Right lobe of liver (tissue), 6 donors: ENCODE results near the gene MRPL45. TPM values are rescaled to one million over a fixed set of nuclear protein-coding genes. Genes with fewer than 3 reads are reported as not detected.

Experiments
- ATAC-seq, 4 donors: fragments of 200-7000 bp; cut with Tn5 transposase; one replicate each; pipeline ENCODE4 v1.9.1; 2020; ENCODE audit warnings: mild to moderate bottlenecking in 4 of 4, moderate library complexity in 4 of 4
- DNase-seq, 3 donors: peaks; one replicate each; pipeline ENCODE4 v3.0.0-alpha.2; 2020
- H3K27ac ChIP-seq, 3 donors: fragments of 200-600 bp; one replicate each; pipeline ENCODE4 v1.8.0; 2022
- H3K27me3 ChIP-seq, 2 donors: fragments of 200-600 bp; one replicate each; pipeline ENCODE4 v1.8.0; 2022
- H3K36me3 ChIP-seq, 4 donors: fragments of 200-600 bp; sonication (generic) in 1 of 4; one replicate each; pipeline versions ENCODE4 v1.5.1 to v1.8.0; 2017 to 2022; ENCODE audit warnings: control low read depth in 1 of 4
- H3K4me1 ChIP-seq, 4 donors: fragments of 200-600 bp; sonication (generic) in 1 of 4; one replicate each; pipeline versions ENCODE4 v1.5.1 to v1.8.0; 2017 to 2022; ENCODE audit warnings: control low read depth in 1 of 4
- H3K4me3 ChIP-seq, 3 donors: fragments of 200-600 bp; one replicate each; pipeline ENCODE4 v1.8.0; 2022
- H3K9me3 ChIP-seq, 4 donors: fragments of 200-600 bp; sonication (generic) in 1 of 4; one replicate each; pipeline versions ENCODE4 v1.5.1 to v1.8.0; 2017 to 2022; ENCODE audit warnings: control low read depth in 1 of 4
- CTCF ChIP-seq, 4 donors: fragments of 200-600 bp in 3 of 4; fragments of 450-650 bp in 1 of 4; IDR thresholded peaks; one replicate each; pipeline versions ENCODE4 v1.5.1 to v1.8.0; 2016 to 2022; ENCODE audit warnings: antibody characterized with exemption in 4 of 4, mild to moderate bottlenecking in 2 of 4
- POLR2A ChIP-seq: fragments of 450-650 bp; IDR thresholded peaks from one replicate; pipeline ENCODE4 v1.6.1; 2017; ENCODE audit warnings: antibody characterized with exemption, mild to moderate bottlenecking
- WGBS: methylation state at CpG from one replicate; pipeline ENCODE4 v1.1.6; 2018; ENCODE audit warnings: low coverage, low lambda C conversion rate; ENCODE audit not compliant: insufficient coverage; ENCODE audit errors: missing lambda C conversion rate; 5-methylcytosine and 5-hydroxymethylcytosine counted together
- intact Hi-C, 2 donors: fragments of 100-400 bp; cut with DNase I; formaldehyde crosslinking; loops; one replicate each; pipeline versions ENCODE4 v1.11.2 to v1.14.1; 2022
- total RNA-seq, 6 experiments: library from RNA; depleted of rRNA in 2 of 6; stranded (reverse); fragments of >200 nt in 2 of 6; fragmentation: NEBNext Ultra II Directional in 3 of 6; extraction: Animal tissue kit (Norgen Biotek cat#: 25700) in 3 of 6; gene quantifications; one replicate each; pipeline versions ENCODE4 v1.1.0 to v1.2.4, GENCODE V29; 2016 to 2023
- donor health status: DM: no; HTN: yes; CAD: no.
- donor health status: DM: no; HTN: no; CAD: no.
- donor health status: DM: no; HTN: no; CAD: no.
- donor health status: DM: no; HTN: yes; CAD: no.
- donor health status: DM: no; HTN: yes; CAD: no.

Gene MRPL45
- total RNA-seq, 6 experiments from 2014 or later = 18.1 to 25.8 (median 20.1) TPM

DNA sequence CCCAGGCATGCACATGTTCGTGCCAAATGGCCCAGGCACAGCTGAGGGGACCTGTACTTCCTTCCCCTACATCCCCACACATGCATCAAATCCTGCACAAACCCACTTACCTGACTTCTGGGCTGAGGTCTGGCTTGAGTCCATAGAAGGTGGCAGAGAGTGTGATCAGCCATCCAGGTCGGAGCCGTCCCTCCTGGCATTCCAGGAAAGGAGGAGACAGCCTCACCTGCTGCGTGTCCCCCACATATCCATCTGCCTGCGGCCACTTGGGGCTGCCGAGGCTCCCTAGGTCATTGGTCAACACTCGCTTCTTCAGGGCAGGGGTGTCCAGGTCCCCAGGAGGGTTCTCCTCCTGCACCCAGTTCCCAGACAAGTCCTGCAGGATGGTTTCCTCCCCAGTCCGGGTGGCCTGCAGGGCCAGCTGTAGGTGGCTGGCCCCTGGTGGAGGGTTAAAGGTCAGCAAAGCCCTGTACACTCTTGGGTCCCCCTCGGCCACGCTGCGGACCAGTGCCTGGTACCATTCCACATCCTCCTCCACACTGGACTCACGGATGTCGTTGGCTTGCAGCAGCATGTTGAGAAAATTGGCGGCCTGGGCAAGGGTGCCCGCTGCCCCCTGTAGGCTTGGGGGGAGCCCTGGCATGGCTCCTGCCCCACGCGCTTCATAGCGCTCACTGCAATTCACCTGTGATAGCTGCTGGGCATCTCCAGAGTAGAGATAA, 46.1 kb downstream of the MRPL45 start:
- WGBS = 100% methylated on average over 1 of the region's 18 CpGs
- intact Hi-C loops = loop anchor here in 1 of 2 donors (5.0 kb wide), 1 partner anchor 74 kb away; no protein-coding TSS in a partner anchor

DNA sequence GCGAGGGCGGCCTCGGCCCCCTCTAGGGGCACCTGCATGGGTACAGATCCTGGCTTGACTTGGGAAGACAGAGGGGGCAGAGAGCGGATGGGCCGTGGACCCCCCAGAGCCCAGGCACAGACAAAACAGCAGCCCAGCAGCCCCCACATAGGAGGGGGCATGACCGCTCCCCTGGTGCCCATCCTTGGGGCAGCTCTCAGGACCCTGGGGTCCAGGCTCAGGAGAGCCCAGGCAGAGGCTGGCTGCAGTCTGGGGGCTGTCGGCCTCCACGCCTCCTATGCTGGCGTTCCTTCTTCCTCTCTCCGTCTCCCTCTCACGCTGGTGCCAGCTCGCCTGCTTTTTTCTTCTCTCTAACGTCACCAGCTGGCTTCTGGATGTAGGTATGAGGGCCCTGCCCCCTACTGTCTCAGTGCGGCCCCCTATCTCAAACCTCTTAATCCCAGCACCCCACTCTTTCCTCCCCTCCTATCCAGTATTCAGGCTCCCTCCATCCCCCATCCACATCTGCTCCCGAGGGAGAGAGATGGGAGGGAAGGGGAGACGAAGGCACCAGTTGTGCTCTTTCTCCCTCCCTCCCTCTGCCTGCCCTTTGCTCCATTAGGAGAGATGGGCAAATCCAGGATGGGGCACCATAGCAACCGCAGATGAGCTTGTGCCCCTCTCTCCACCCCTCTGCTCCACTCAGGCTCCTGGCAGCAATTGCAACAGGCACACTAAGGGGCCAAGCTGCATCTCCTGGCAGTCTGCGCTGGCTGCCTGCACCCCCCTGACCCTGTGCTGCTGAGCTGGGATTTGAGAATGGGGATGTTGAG, 46.8 kb downstream of the MRPL45 start, which contains the start of gene GPR179:
GPR179 (minus strand) TSS at position 349 of the 812 bp plus-strand sequence; CDS start at position 182, 167 bp downstream.
- Histone ChIP-seq H3K27ac (no peak within 1 kb of the TSS), H3K27me3 (no peaks in the 10 kb centered on the region), H3K36me3 (no peaks in the 10 kb centered on the region), H3K4me3 (no peak within 1 kb of the TSS), H3K4me1 (no peaks in the 10 kb centered on the region), H3K9me3 (no peaks in the 10 kb centered on the region)
- DNase-seq (no peak), ATAC-seq (peak in 1 of 4 donors; percentile 8)
- 72% methylated on average over 9 of the region's 18 CpGs for WGBS
- intact Hi-C loops = loop anchor here in 1 of 2 donors (5.0 kb wide), 1 partner anchor 73 kb away; no protein-coding TSS in a partner anchor
- TF ChIP-seq CTCF (IDR thresholded peaks at IDR 0.05) = no peak
- no peak for TF ChIP-seq POLR2A

More for the DNA sequence above, 46.1 kb downstream of the MRPL45 start:
- Histone ChIP-seq H3K4me3 (no peak overlapping the region), H3K4me1 (no peaks in the 10 kb centered on the region), H3K36me3 (no peaks in the 10 kb centered on the region), H3K27ac (no peak overlapping the region), H3K27me3 (no peaks in the 10 kb centered on the region), H3K9me3 (no peaks in the 10 kb centered on the region)
- DNase-seq = no peak
- no peak for TF ChIP-seq CTCF (IDR thresholded peaks at IDR 0.05)
- no peak for TF ChIP-seq POLR2A
- no peak for ATAC-seq

GRCh38 chr17:38344420-38344745, 47.4 kb downstream of the MRPL45 start:
- DNase-seq (no peak), ATAC-seq (no peak)
- no peaks in the 10 kb centered on the region for H3K36me3 ChIP-seq
- intact Hi-C loops = loop anchor here in 1 of 2 donors (5.0 kb wide), 1 partner anchor 73 kb away; no protein-coding TSS in a partner anchor
- H3K4me3 ChIP-seq = no peak overlapping the region
- 89% methylated on average over 3 of the region's 3 CpGs for WGBS
- no peaks in the 10 kb centered on the region for H3K4me1 ChIP-seq
- H3K27me3 ChIP-seq = no peaks in the 10 kb centered on the region
- H3K9me3 ChIP-seq = no peaks in the 10 kb centered on the region
- H3K27ac ChIP-seq = no peak overlapping the region
- TF ChIP-seq CTCF (IDR thresholded peaks at IDR 0.05) = no peak
- no peak for TF ChIP-seq POLR2A

GRCh38 chr17:38345743-38346142, 48.8 kb downstream of the MRPL45 start:
- H3K27me3 ChIP-seq = no peaks in the 10 kb centered on the region
- intact Hi-C loops = loop anchor here in 1 of 2 donors (5.0 kb wide), 1 partner anchor 72 kb away; no protein-coding TSS in a partner anchor
- TF ChIP-seq POLR2A = no peak
- TF ChIP-seq CTCF (IDR thresholded peaks at IDR 0.05) = no peak
- DNase-seq (no peak), ATAC-seq (no peak)
- no peak overlapping the region for H3K27ac ChIP-seq
- H3K4me3 ChIP-seq = no peak overlapping the region
- H3K4me1 ChIP-seq = no peaks in the 10 kb centered on the region
- no peaks in the 10 kb centered on the region for H3K36me3 ChIP-seq
- H3K9me3 ChIP-seq = no peaks in the 10 kb centered on the region
- WGBS = 91% methylated on average over 3 of the region's 7 CpGs
